ENCODE results near the gene OR6K2.
"Not testable (repeated sequence)": the region's sequence is repeated elsewhere in the genome, so short reads cannot be mapped to it uniquely, and the experiment has no call there.

Gene OR6K2, protein sequence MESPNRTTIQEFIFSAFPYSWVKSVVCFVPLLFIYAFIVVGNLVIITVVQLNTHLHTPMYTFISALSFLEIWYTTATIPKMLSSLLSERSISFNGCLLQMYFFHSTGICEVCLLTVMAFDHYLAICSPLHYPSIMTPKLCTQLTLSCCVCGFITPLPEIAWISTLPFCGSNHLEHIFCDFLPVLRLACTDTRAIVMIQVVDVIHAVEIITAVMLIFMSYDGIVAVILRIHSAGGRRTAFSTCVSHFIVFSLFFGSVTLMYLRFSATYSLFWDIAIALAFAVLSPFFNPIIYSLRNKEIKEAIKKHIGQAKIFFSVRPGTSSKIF

DNA sequence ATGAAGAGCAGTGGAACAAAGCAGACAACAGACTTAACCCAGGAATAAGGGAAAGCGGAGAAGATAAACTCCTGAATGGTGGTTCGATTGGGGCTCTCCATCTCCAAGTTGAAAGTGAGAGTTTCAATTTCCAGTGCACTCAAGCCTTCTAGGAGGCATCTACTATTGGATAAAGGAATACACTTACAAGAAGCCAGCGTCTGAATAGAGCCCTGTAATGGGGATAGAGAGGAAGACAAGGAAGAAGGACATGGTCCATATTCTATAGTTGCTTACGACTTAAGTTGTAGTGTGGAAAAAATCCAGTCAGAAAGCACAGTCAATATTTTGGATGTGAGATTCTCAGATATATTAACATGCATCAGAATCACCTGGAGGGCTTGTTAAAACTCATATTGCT lies at the start of gene OR6K2:
Gene OR6K2, minus strand, starts transcription at position 101 of the 400 bp plus-strand sequence. Its CDS starts 0 bp downstream, at position 101.
- DNase-seq (ENCODE audit: low read depth): no peak

DNA sequence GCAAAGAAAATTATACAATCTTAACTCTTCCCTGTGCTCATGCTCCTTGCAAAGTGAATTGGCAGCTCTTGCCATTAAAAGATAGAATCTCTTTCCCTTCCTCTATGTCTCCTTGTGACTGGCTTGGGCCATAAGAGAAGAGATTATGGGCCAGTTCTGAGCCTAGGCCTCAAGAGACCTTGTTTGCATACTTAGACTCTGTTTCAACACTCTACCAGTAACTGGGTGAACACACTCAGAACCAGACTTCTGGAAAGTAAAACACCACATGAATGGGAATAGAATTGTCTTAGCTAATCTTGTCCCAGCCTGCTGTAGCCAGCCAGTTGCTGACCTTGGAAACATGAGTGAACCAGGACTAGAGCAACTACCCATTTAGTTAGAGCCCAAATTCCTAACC lies 35.4 kb upstream of the OR6K2 start:
- DNase-seq (ENCODE audit: low read depth): no peak

DNA sequence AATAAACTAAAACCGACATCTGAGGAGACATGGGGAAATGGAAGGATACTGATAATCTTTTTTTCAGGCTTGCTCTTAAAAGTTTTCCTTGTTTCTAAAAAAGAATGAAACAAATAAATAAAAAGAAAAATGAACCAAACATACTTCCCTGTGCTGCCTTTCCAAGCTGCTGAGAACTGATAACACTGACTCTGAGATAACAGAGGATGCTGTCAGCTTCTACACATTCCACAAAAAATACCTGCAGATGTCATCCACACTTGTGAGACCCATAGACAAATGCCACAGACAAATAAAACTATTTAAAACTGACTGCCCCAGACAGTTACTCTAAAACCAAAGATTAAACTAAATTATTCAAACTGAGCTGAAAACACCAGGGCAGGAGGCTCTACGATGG lies 32.1 kb upstream of the OR6K2 start:
- no peak for DNase-seq (ENCODE audit: low read depth)

DNA sequence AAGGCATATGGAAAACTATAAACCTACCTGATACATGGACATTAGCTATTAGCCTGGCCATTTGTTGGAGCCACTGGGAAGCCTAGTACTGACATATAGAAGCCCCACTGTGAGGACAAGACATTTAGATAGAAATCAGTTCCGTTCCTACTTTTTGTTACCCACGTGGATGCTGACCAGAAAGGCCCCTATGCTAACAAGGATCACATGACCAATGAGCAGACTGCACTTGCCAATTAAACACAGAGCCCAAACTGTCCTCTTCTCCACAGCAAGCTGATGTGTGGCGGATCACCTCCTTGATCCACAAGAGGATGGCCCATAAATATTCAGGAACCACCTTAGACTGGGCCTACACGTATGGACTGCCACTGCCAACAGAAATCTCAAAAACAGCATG lies 31.3 kb upstream of the OR6K2 start:
- DNase-seq (ENCODE audit: low read depth): no peak

DNA sequence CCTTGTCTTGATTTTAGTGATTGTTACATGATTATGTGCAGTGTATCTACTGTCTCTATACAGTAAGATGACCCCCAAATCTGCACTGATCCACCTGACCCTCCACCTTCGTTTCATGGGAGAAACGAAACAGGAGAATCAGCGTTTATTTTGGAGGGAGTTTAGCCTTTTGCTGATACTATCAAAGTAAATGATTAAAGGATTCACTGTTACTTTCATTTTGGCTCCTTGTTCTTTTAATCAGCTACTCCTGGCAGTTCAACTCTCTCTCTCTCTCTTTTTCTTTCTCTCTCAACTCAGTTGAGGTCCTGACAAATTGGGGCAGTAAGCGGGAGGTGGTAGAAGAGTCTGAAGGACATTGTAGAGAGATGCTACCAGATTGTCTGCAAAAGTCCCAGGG lies 30.0 kb upstream of the OR6K2 start:
- DNase-seq (ENCODE audit: low read depth): no peak

DNA sequence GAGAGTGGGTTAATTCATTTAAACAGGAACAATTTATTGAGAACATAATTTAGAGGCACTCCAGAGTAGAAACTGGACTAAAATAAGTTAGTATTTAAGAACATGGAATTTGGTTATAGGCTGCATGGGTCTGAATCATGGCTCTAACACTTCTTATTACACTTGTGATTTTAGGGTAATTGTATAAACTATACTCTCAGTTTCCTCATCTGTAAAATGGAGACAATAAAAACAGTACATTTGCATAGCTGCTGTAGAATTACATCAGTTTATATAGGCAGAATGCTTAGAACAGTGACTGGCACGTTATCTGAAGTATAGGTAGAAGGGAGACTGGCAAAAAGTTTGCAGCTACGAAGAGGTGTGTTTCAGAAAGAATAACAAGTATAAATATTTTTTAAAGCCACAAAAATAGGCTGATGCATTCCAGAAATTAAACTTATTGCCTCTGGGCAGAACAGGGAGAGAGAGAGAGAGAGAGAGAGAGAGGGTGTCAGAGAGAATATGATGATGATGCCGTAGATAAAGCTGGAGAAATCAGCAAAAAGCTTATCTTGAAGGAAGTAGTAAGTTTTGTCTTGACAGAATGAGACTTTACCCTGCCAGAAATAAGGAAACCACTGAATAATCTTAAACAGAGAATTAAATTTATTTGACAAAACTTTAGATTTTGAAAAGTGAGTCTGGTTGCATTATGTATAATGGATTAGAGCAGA lies 28.2 kb upstream of the OR6K2 start:
- peak; percentile 3 for DNase-seq (ENCODE audit: low read depth)

DNA sequence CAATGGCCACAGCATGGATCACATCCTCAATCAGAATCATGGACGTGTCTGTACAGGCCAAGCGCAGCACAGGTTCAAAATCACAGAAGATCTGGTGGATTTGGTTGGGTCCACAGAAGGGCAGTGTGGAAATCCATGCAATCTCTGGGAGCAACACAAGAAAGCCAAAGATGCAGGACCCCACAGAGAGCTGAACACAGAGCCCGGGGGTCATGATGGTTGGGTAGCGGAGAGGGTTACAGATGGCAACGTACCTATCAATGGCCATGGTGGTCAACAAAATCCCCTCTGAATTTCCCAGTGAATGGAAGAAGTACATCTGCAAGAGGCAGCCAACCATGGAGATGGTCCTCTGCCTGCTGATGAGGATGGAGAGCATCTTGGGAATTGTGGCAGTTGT lies 24.0 kb upstream of the OR6K2 start:
- DNase-seq (ENCODE audit: low read depth): no peak

DNA sequence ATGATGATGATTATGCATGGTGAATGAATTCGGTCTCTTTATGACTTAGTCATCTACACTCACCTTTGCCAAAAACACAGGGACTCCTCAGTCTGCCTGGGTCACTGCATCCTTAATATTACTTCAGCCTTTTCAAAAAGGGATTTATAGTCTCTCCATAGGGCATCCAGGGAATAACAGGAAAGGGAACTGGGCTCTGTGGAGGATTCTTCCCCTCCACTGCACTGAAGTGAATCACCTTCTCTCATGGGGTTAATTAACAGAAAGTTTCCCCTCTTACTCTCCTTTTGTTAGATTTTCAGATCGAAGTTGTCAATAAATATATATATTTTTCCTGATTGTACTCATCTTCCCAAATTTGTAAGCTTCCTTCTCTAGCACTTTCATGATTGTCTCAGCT lies 20.2 kb upstream of the OR6K2 start, which contains the start of gene OR6K3:
Gene OR6K3, minus strand, starts transcription at position 101 of the 400 bp plus-strand sequence. CDS start 2,605 bp downstream, outside the sequence.
- no peak for DNase-seq (ENCODE audit: low read depth)

DNA sequence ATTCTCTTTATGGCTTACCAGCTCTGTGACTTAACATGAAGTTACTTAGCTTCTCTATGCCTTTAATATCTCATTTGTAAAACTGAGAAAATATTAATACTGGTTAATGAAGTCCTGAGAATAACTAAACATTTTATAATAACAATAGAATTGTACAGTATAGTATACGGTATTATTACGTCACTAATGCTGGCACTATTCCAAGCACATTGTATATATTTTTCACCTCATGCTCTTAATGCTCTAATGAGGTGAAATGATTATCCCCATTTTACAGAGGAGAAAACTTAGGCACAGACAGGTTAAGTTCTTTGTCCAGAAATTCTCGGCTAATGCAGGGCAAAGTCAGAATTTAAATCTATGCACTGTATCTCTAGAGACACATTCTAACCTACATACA lies 19.2 kb upstream of the OR6K2 start:
- DNase-seq (ENCODE audit: low read depth): no peak

DNA sequence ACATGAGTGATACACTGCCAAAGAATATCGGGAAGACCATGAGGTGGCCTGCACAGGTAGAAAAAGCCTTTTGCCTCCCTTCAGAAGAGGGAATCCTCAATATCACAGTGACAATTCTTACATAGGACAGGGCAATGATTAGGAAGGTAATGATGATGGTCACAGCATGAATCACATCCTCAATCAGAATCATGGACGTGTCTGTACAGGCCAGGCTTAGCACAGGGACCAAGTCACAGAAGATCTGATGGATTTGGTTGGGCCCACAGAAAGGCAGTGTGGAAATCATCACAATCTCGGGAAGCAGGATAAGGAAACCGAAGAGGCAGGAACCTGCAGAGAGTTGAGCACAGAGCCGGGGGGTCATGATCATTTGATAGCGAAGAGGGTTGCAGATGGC lies 16.9 kb upstream of the OR6K2 start:
- DNase-seq (ENCODE audit: low read depth): no peak

DNA sequence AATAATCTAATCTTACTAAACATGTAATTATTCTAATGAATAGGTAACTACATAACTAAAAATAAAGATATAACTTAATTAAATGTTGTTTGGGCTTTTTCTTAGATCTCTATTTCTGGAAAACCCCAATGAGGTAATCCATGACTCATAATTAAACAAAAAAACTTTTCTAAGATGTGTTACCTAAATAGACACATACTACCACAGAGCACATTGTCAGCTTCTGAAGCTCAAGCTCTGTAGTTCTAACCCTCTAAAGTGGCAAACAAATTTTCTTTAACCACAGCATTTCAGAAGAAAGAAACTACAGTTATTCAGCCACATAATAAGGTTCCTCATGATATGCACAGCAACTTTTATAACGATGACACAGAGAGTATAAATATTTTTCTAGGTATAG lies 15.9 kb upstream of the OR6K2 start:
- DNase-seq (ENCODE audit: low read depth): no peak

DNA sequence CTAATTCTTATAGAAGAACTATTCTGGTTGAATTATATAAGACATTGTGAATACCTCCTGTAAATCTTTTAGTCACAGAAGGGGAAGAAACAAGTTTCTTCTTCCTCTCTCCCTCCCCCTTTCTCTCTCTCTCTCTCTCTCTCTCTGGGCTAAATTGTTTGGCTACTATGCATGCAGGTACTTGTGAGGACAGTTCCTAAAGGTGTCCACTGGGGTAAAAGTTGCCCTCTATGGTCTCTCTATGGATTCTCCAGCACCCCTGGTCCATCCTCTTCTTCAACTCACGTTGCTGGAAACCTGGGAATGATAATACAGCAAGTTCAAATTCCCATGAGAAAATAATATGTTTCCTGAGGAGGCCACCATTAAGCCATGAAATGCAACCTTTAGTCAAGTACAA lies 14.3 kb upstream of the OR6K2 start:
- DNase-seq (ENCODE audit: low read depth): no peak

DNA sequence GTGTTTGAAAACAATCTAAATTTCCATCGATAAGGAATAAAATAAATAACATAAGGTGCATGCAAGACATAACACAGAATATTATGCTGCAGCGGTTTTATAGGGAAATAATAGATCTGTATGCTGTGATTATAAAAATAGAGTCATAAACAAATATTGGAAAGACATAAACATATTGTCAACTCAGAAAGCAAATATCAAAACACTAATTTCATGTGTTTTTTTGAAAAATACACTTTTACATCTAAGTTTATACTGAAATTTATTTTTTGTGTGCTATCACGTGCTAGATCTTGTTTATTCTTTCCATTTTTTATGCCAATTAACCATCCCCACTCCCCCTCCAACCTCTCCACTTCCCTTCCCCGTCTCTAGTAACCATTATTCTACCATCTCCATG lies 10.6 kb upstream of the OR6K2 start:
- DNase-seq (ENCODE audit: low read depth): no peak

DNA sequence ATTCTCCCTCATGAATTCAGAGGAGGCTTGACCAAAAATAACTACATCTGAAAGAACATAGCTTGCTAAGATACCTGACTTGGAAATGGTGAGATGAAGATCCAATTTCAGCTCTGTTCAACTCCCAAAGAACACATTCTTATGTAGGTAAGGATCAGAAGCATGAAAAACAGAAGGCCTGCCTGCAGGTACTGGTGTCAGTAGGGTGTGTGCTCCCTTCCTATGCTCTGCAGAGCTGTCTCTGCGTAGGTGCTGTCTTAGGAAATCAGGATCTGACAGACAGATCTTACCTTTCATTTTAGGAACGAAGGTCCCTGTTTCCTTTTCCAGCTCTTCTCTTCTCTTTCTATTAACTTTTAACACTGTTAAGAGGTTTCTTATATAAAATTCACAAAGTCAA lies 5.6 kb upstream of the OR6K2 start:
- no peak for DNase-seq (ENCODE audit: low read depth)

DNA sequence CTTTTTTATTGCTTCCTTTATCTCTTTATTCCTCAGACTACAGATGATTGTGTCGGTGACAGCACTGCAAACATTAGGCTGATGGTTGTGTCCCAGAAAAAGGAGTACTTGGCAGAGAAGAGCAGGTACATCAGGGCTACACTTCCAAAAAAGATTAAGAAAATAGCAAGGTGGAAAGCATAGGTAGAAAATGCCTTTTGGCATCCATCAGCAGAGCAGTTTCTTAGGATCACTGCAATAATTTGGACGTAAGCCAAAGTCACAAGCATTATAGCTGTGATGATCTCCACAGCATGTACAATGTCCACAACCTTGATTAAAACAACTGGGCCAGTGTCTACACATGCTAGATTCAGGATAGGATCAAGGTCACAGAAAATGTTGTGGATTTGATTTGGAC lies 5.9 kb downstream of the OR6K2 start:
- DNase-seq (ENCODE audit: low read depth): no peak

DNA sequence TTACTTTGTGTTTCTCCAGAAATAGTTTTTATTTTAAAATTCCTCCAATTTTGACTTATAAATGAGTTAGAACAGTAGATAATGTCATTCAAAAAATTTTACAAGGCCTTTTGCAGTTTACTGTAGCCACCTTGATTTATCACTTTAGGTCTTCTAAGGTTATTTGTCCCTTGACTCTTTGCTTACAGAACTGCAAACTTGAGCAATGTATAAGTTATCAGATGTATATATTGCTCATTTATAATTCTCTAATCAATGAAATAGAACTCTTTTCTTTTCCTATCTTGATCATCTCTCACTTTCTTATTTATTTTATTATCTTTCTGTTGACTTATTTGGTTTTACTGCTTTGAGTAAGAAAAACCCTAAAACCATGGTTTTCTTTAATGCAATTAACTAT lies 8.1 kb downstream of the OR6K2 start:
- no peak for DNase-seq (ENCODE audit: low read depth)

DNA sequence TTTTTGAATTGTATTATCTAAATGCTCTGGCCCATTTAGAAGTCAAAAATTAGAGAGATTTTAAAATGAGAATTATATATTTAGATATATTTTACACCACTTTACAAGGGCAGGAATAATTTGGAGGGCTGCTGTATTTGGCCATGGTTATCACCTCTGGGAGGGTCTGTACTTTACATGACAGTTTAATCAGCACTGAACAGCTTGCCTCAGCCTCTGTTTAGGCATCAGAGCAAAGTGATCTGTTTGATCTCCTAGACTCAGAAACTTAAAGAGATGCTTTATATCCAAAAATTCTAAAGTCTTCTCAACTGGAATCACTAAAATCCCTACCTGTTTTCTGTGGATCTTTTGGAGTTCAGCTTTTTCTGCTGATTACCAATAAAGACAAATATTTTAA lies 8.5 kb downstream of the OR6K2 start:
- DNase-seq (ENCODE audit: low read depth): no peak

DNA sequence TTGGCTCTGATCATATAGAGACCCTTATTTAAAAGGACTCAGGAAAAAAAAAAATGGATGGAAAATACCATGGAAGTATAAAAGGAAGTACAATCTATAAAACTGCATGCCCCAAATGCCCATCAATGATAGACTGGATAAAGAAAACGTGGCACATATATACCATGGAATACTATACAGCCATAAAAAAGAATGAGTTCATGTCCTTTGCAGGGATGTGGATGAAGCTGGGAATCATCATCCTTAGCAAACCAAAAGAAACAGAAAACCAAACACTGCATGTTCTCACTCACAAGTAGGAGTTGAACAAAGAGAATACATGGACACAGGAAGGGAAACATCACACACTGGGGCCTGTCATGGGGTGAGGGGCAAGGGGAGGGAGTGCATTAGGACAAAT lies 9.3 kb downstream of the OR6K2 start:
- DNase-seq (ENCODE audit: low read depth): not testable (repeated sequence)

DNA sequence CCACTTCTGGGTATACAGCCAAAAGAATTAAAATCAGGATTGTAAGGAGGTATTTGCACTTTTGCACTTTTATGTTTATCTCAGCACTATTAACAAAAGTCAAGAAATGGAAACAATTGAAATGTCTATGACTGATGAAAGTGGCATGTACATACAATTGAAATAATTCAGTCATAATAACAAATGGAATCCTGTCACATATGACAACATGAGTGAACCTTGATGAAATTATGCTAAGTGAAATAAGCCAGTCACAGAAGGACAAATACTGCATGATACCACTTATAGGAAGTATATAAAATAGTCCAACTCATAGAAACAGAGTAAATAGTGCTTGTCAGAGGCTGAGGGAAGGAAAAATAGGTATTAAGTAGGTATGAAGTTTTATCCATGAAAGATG lies 10.6 kb downstream of the OR6K2 start:
- no peak for DNase-seq (ENCODE audit: low read depth)

DNA sequence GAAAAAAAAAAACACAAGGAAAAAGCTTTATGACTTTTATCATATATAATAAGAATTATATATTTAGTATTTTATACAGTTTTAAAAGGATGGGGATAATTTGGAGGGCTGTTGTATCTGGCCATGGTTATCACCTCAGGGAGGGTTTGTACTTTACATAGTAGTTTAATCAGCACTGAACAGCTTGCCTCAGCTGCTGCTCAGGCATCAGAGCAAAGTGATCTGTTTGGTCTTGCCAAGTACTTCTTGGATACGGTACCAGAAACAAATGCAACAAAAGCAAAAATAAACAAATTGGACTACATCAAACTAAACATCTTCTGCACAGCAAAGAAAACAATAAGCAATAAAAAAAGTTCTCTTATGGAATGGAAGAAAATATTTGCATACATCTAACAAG lies 11.3 kb downstream of the OR6K2 start:
- DNase-seq (ENCODE audit: low read depth): no peak

DNA sequence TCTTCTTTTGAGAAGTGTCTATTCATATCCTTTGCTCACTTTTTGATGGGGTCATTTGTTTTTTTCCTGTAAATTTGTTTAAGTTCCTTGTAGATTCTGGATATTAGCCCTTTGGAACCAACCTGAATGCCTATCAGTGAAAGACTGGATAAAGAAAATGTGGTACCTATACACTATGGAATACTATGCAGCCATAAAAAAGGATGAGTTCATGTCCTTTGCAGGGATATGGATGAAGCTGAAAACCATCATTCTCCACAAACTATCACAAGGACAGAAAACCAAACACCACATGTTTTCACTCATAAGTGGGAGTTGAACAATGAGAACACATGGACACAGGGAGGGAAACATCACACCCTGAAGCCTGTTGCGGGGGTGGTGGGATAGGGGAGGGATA lies 12.1 kb downstream of the OR6K2 start:
- not testable (repeated sequence) for DNase-seq (ENCODE audit: low read depth)

DNA sequence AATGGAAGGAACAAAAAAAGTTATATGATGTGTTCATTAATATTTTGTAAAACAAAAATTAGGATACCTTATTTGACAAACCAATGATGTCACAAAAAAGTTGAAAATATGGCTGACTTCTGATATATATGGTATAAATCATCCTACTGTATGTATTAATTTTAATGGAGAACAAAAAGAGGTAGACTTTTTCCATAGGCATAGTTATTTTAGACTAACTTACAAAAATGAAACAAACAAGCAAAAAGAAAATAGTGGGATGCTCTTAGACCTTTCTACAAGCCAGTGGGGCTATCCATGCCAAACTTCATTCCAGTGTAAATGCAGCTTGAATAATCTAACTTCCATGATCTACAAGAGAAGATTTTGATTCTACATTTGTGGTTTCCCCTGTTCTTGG lies 13.4 kb downstream of the OR6K2 start:
- no peak for DNase-seq (ENCODE audit: low read depth)

DNA sequence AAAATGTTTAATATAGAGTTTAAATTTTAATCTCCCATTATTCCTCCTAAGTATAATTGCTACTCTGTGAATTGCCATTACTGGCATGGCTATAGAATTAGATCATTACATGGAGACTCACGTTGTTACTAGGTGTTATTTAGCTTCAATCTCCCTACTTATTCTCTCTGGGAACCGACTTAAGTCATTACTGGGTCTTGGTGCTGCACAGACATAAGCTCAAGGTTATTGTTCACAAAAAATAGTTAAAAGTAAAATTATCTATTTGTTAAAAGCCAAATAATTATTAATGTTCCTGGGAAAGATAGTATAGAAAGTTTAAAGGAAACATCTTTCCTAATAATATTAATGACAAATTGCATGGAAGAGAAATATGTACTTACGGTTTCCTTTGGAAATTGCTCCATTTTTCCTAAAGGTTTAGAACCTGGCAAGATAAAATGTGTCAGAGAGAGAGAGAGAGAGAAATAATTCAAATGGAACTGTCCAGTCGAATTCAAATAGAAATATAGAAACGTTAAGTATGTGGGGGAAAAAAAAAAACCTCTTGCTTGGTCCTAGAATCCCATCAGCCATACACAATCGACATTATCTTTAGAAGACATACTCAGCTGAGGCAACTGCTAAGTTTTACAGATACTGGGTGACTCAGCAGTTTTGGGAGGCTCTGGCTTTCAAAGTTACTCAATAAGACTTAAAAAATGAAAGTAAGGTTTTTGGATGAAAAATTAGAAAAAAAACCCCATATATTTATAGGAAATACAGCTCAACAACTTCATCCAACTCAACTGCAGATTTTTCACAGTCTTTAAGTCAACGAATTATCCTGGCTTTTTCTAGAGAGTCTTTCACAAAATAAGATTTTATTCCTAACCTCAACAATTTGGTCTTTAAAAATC lies 14.1 kb downstream of the OR6K2 start, which contains the start of gene SPTA1:
Gene SPTA1, minus strand, starts transcription at position 605 of the 899 bp plus-strand sequence. Its CDS starts 198 bp downstream, at position 407.
- DNase-seq (ENCODE audit: low read depth): no peak
